A549 (cell line): ENCODE data around the gene SECISBP2L.

Experiments
- CEBPB ChIP-seq, 2 experiments: fragments of >200 bp in 1 of 2; sonication (Bioruptor Twin) in 1 of 2; formaldehyde crosslinking in 1 of 2; IDR thresholded peaks; 2 replicates each; pipeline ENCODE4 v1.6.1; 2012 to 2016
- CTCF ChIP-seq: fragments of >200 bp; sonication (Bioruptor Twin); formaldehyde crosslinking; IDR thresholded peaks from 3 replicates; pipeline ENCODE4 v1.5.1; 2016
- KDM5A ChIP-seq: fragments of 200-600 bp; sonication (generic); IDR thresholded peaks from 2 replicates; pipeline ENCODE4 v1.6.1; 2016; ENCODE audit warnings: antibody characterized with exemption, mild to moderate bottlenecking

DNA sequence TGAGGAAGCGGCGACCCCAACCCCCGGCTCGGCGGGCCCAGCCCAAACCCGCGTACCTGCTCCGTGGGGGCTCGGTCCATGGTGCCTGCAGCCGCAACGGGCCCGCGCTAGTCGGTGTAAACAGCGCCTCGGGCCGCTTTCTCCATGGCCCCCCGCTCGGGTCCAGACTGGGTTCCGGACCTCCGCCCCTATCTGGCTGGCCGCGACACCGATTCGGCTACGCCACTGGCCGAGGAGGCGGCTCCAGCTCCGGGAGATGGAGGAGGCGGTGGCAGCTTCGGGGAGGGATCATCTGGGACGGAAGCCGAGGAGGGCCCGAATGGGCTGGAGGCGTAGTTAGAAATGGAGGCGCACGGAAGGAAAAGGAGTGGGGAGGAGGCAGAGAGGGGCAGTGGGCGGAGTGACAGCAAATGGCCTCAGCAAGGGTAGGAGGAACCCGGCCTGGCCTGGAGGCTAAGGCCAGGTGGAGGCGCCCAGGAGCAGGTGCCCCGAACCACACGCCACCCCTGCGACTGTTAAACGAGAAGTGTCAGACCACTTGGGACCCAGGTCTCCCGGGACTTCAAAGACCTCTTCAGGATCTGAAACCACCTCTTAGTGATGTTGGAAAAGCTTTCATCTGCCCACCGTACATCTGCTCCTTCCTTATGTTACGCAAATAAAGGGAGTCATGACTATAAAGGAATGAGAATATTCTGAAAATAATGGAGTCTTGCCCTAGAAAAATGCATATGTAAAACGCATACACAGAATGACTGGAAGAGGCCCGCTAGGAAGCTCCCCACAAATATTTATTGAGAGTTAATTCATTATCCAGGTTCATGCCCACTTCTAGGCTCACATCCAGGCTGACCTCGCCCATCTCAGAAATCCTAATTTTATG lies at the start of gene SECISBP2L:
- TF ChIP-seq CTCF (peak; percentile 34), CEBPB (IDR thresholded peaks at IDR 0.05) (no peak), KDM5A (no peak; the same call in 1 of the 2 replicates)
